CD4-positive, alpha-beta T cell (primary cell): Measurements from ENCODE around the gene STAC. TPM values are rescaled to one million over a fixed set of nuclear protein-coding genes. Genes with fewer than 3 reads are reported as not detected.
"Not testable (repeated sequence)": the region's sequence is repeated elsewhere in the genome, so short reads cannot be mapped to it uniquely, and the experiment has no call there.

Experiments
- ATAC-seq: fragments of 200-7000 bp; cut with Tn5 transposase; one replicate; pipeline ENCODE4 v1.10.0; 2022; ENCODE audit warnings: mild to moderate bottlenecking; ENCODE audit not compliant: poor library complexity
- CTCF ChIA-PET: fragments of 350-600 bp; sonication (Branson Sonifier 250); formaldehyde crosslinking; loops from one replicate; lab custom pipeline; 2021; ENCODE audit warnings: antibody characterized with exemption, inconsistent platforms; lab: Charles Lee
- POLR2A ChIA-PET: fragments of 350-600 bp; sonication (Branson Sonifier 250); formaldehyde crosslinking; loops from one replicate; lab custom pipeline; 2021; ENCODE audit warnings: antibody characterized with exemption, inconsistent platforms; lab: Charles Lee
- DNase-seq, 14 experiments: peaks; one replicate each; pipeline ENCODE4 v3.0.0-alpha.2; 2013 to 2020; ENCODE audit warnings: mixed read lengths in 2 of 14
- H3K27ac ChIP-seq, 2 donors: one replicate each; pipeline versions ENCODE4 v1.5.1 to v1.7.0; 2013; ENCODE audit warnings: low read length in 2 of 2, low read depth in 1 of 2, mild to moderate bottlenecking in 1 of 2
- H3K27me3 ChIP-seq, 2 experiments: 1 replicate in 1 of 2; 2 replicates in 1 of 2; pipeline versions ENCODE4 v1.6.1 to v1.7.0; 2013; ENCODE audit warnings: low read length in 2 of 2, control low read depth in 1 of 2, mild to moderate bottlenecking in 1 of 2, moderate library complexity in 1 of 2; ENCODE audit not compliant: insufficient read depth in 2 of 2, control insufficient read depth in 1 of 2
- H3K36me3 ChIP-seq: one replicate; pipeline ENCODE4 v1.6.1; 2013; ENCODE audit warnings: low read length, control low read depth; ENCODE audit not compliant: insufficient read depth
- H3K4me1 ChIP-seq: one replicate; pipeline ENCODE4 v1.6.1; 2013; ENCODE audit warnings: low read length, control low read depth; ENCODE audit not compliant: insufficient read depth
- H3K4me3 ChIP-seq: one replicate; pipeline ENCODE4 v1.5.1; 2013; ENCODE audit warnings: mild to moderate bottlenecking, low read length, moderate library complexity
- H3K9me3 ChIP-seq, 2 experiments: 1 replicate in 1 of 2; 2 replicates in 1 of 2; pipeline versions ENCODE4 v1.6.1 to v1.7.0; 2013; ENCODE audit warnings: low read length in 2 of 2, mild to moderate bottlenecking in 2 of 2, control low read depth in 1 of 2, moderate library complexity in 1 of 2; ENCODE audit not compliant: control insufficient read depth in 1 of 2, insufficient read depth in 1 of 2
- H3K27ac Mint-ChIP-seq: one replicate; pipeline ENCODE4 v1.8.0; 2020; ENCODE audit warnings: mixed read lengths
- H3K27me3 Mint-ChIP-seq: one replicate; pipeline ENCODE4 v1.8.0; 2021; ENCODE audit warnings: mixed read lengths
- H3K36me3 Mint-ChIP-seq: one replicate; pipeline ENCODE4 v1.8.0; 2021; ENCODE audit warnings: low read depth, mixed read lengths
- H3K4me1 Mint-ChIP-seq: one replicate; pipeline ENCODE4 v1.8.0; 2021; ENCODE audit warnings: low read depth, mixed read lengths
- H3K4me3 Mint-ChIP-seq: one replicate; pipeline ENCODE4 v1.8.0; 2020; ENCODE audit warnings: mild to moderate bottlenecking, mixed read lengths
- H3K9me3 Mint-ChIP-seq: one replicate; pipeline ENCODE4 v1.8.0; 2020; ENCODE audit warnings: mixed read lengths
- CTCF ChIP-seq: fragments of 200-600 bp; IDR thresholded peaks from one replicate; pipeline ENCODE4 v1.8.0; 2022; ENCODE audit warnings: antibody characterized with exemption, mild to moderate bottlenecking
- intact Hi-C, 2 experiments: fragments of 100-400 bp; cut with DNase I in 1 of 2; cut with micrococcal nuclease in 1 of 2; formaldehyde crosslinking; loops; one replicate each; pipeline versions ENCODE4 v1.15.1 to v1.9.0; 2023 to 2025; cut with DNase I, micrococcal nuclease
- total RNA-seq, 174 experiments: library from RNA in 2 of 174; stranded (reverse) in 2 of 174; gene quantifications; one replicate each; pipeline ENCODE4 v1.2.3 and lab custom pipeline; 2021 to 2026

The STAC gene
- total RNA-seq, 2 experiments from 2014 or later: not detected

DNA sequence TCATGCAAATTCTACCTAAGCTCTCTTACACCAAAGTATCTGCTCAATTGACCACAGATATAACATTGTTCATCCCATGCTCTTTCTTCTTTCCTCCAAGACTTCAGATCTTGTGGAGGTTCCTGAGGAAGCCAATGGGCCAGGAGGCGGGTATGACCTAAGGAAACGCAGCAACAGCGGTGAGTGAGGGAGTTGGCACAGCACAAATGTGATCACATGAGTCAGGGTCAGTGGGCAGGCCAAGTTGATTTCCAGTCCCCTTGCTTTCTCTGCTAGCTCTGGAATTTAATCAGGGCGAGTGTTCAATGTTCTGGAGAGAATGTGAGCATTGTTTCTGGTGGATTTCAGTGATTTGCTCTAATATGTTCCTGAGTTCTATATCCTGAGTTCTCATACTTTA, 112.7 kb downstream of the STAC start:
- H3K4me1 Mint-ChIP-seq: no peaks in the 10 kb centered on the region
- no peaks in the 10 kb centered on the region for H3K9me3 ChIP-seq
- intact Hi-C loops: no loop called here
- no peak for ATAC-seq
- H3K36me3 Mint-ChIP-seq: no peaks in the 10 kb centered on the region
- H3K27me3 ChIP-seq: no peaks in the 10 kb centered on the region
- ChIA-PET CTCF (no interaction called here), POLR2A (interaction anchor here (0.7 kb wide), 1 partner anchor 24 kb away, joined by 3 read pairs; no protein-coding TSS in a partner anchor)
- H3K4me1 ChIP-seq: no peaks in the 10 kb centered on the region
- H3K27me3 Mint-ChIP-seq: peaks cover 6% of the 10 kb centered on the region
- no peaks in the 10 kb centered on the region for H3K9me3 Mint-ChIP-seq
- H3K27ac Mint-ChIP-seq: no peak overlapping the region
- H3K4me3 ChIP-seq: no peak overlapping the region
- H3K36me3 ChIP-seq: no peaks in the 10 kb centered on the region
- no peak overlapping the region for H3K27ac ChIP-seq
- TF ChIP-seq CTCF: no peak
- H3K4me3 Mint-ChIP-seq: no peak overlapping the region
- DNase-seq: no peak

DNA sequence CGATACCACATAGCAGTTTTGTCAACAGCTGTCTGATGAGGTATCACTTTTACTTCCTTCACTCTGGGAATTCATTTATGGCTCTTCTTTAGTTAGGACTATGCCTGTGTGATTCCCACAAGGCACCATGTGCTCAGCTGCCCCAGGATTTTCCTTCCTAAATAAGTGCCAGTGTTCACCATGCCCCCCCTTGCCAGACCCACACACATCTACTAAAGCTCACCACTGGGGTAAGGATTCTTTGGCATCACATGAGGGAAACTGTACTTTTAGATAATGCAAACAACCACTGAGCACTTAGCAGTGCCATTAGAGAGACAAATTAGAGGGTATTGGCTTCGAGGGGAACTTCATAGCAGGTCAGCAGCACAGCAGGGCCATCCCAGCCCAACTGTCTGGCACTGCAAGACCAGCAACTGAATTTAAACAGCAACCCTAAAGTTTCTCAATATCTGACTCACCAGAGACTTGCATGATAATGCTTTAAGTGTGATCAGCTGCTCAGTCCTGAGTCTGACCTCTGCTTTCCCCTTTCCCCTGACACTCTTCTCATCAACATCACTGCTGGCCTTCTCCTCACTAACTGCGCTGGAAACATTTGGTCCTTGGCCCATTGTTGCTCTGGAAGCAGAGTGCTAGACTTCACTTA, 114.3 kb downstream of the STAC start:
- no peaks in the 10 kb centered on the region for H3K36me3 ChIP-seq
- Mint-ChIP-seq H3K36me3 (no peaks in the 10 kb centered on the region), H3K9me3 (no peaks in the 10 kb centered on the region), H3K27ac (no peak overlapping the region), H3K27me3 (peaks cover 6% of the 10 kb centered on the region), H3K4me3 (no peak overlapping the region), H3K4me1 (no peaks in the 10 kb centered on the region)
- DNase-seq: peak in 2 of 14 experiments; percentile 15 to 34
- H3K4me3 ChIP-seq: no peak overlapping the region
- H3K27me3 ChIP-seq: no peaks in the 10 kb centered on the region
- CTCF ChIA-PET: no interaction called here
- ATAC-seq: no peak
- no peaks in the 10 kb centered on the region for H3K9me3 ChIP-seq
- no peak overlapping the region for H3K27ac ChIP-seq
- H3K4me1 ChIP-seq: no peaks in the 10 kb centered on the region
- intact Hi-C loops: no loop called here
- POLR2A ChIA-PET: no interaction called here
- TF ChIP-seq CTCF: no peak

DNA sequence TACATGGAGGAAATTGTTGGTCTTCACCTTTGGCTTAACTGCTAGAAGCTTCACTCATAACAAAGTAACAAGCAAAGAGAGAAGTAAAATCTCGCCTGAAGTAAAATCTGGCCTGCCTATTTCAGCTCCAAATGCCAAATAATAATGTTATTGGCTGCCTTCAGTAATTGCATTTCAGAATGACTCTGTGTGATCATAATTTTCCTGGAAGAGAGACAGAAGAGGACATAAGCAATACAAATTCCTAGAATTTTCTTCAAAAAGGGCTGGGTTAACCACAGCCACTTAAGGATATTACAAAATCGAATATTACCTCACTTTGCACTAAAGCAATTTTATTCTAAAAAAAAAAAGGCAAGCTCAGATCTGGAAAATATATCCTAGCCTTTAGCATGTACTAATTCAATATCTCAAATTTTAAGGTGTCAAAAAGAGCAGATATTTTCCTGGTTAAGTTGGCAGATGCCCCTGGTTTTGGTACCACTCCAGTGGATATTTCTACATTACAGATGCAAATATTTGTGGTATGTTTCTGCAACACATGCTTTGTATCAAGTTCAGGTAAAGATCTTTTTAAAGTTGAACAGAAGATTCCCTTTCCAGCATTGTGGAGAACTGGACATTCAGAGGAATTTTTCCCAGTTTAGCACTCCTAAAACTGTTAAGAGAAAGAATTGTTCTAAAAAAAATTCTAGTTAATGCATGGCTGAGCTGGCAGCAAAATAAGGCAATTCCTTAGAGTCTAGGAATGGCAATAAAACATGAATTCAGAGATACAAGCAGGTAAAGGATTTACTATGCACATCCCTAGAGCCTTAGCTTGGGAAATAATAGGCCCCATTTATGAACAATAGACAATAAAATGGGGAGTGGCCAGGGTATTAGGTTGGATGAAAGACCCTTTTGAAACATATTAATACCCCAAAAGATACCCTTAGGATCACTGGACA, 116.7 kb downstream of the STAC start:
- ChIA-PET POLR2A (no interaction called here), CTCF (no interaction called here)
- no peaks in the 10 kb centered on the region for H3K4me1 ChIP-seq
- H3K9me3 ChIP-seq: no peaks in the 10 kb centered on the region
- no peaks in the 10 kb centered on the region for H3K36me3 Mint-ChIP-seq
- no peaks in the 10 kb centered on the region for H3K9me3 Mint-ChIP-seq
- no peak overlapping the region for H3K4me3 ChIP-seq
- DNase-seq (no peak), ATAC-seq (no peak)
- peaks cover 6% of the 10 kb centered on the region for H3K27me3 Mint-ChIP-seq
- H3K27ac Mint-ChIP-seq: no peak overlapping the region
- intact Hi-C loops: no loop called here
- H3K36me3 ChIP-seq: no peaks in the 10 kb centered on the region
- no peak overlapping the region for H3K27ac ChIP-seq
- H3K27me3 ChIP-seq: no peaks in the 10 kb centered on the region
- no peak overlapping the region for H3K4me3 Mint-ChIP-seq
- no peak for TF ChIP-seq CTCF
- H3K4me1 Mint-ChIP-seq: no peaks in the 10 kb centered on the region

DNA sequence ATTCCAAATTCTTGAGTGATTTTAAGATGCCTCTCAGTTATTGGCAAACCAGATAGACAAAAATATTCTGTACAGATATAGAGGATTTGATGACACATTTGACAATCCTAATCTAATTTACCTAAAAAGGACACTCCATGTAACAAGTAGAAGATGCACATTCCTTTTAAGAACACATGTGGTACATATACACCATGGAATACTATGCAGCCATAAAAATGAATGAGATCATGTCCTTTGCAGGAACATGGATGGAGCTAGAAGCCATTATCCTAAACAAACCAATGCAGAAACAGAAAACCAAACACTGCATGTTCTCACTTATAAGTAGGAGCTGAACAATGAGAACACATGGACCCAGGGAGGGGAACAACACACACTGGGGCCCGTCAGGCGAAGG, 119.7 kb downstream of the STAC start:
- intact Hi-C loops: not testable (repeated sequence)

More for the DNA sequence above, 119.7 kb downstream of the STAC start:
- CTCF ChIA-PET, H3K9me3 ChIP-seq, H3K36me3 Mint-ChIP-seq, H3K27me3 Mint-ChIP-seq, ATAC-seq, H3K27me3 ChIP-seq, H3K4me3 ChIP-seq, H3K27ac ChIP-seq, H3K4me1 ChIP-seq, H3K4me1 Mint-ChIP-seq, H3K27ac Mint-ChIP-seq, H3K4me3 Mint-ChIP-seq, DNase-seq, H3K36me3 ChIP-seq, H3K9me3 Mint-ChIP-seq, POLR2A ChIA-PET: not testable (repeated sequence)
